SK-N-MC (cell line): Measurements from ENCODE around the gene ZNF497.

ENCODE experiments used
- FOXP2 ChIP-seq: optimal IDR thresholded peaks from 2 replicates; pipeline ENCODE3; 2011; ENCODE audit warnings: mild to moderate bottlenecking, moderate library complexity; ENCODE audit not compliant: insufficient read depth; ENCODE audit errors: extremely low read length, control extremely low read depth
- POLR2AphosphoS5 ChIP-seq: IDR thresholded peaks from 2 replicates; pipeline ENCODE4 v1.6.1; 2012; ENCODE audit warnings: mild to moderate bottlenecking, low read depth, low read length, borderline replicate concordance

DNA sequence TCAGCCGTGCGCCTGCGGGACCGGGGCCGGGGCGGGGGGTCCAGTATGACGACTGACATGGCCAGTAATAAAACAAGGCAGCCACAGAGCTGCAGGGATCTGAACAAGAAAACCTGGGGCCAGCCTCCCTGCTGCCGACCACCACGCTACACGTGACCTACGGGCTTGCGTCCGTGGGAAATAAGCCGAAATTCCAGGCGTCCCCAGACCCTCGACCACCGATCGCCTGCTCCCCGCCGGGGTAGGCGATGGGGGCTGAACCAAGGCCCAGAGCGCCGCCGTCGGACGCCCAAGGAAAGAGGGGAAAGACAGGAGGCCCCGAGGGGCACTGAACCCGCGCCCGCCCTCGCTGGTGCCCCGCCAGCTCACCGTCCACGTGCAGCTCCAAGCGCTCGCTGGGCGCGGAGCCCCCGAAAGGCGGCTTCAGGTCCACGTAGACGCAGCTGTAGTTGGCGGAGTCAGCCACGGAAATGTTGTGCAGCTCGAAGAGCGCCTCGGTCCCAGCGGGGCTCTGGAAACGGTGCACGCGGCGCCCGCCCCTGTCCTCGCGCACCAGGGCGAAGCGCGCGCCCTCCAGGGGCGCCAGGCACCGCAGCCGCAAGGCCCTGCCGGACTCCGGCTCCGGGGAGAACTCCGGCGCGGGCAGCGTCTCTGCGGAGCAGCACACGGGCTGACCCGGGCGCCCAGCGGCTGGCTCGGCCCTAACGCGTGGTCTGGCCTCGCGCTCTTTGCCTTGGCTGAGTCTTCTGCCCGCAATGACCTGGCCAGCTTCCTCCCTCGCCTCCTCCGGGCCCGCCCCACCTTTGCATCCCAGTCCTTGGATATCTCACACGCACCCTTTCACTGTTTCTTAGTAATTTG, 12.3 kb downstream of the ZNF497 start:
- TF ChIP-seq POLR2AphosphoS5 (no peak), FOXP2 (no peak)
